ENCODE data around the gene DIP2A.

DIP2A gene

GRCh38 chr21:46472246-46472645 is 13.6 kb downstream of the DIP2A start:
- Histone ChIP-seq H2AFZ (ENCODE audit: low read length) (no peak overlapping the region), H3F3A (ENCODE audit: insufficient read depth, low read length) (no peaks in the 10 kb centered on the region), H3K9me3 (replicated peaks; ENCODE audit: insufficient read depth, low read length) (no peaks in the 10 kb centered on the region), H3K79me2 (ENCODE audit: low read length) (peaks cover 40% of the 10 kb centered on the region), H3K27ac (ENCODE audit: low read length) (no peak overlapping the region), H4K20me1 (ENCODE audit: insufficient read depth, low read length) (no peaks in the 10 kb centered on the region), H3K36me3 (replicated peaks; ENCODE audit: insufficient read depth, low read length) (no peaks in the 10 kb centered on the region), H3K4me2 (ENCODE audit: low read depth, low read length) (no peak overlapping the region), H3K27me3 (replicated peaks; ENCODE audit: insufficient read depth, low read length) (no peaks in the 10 kb centered on the region), H3K9ac (ENCODE audit: low read length) (no peak overlapping the region), H3K4me3 (ENCODE audit: low read length) (no peak overlapping the region), H3K4me1 (ENCODE audit: low read length) (no peaks in the 10 kb centered on the region), H3K9me2 (replicated peaks; ENCODE audit: insufficient read depth, low read length) (no peaks in the 10 kb centered on the region)
- DNase-seq = no peak
- TF ChIP-seq EZH2phosphoT487 (IDR thresholded peaks at IDR 0.05; ENCODE audit: low read length) = no peak
- TF ChIP-seq EZH2 (optimal IDR thresholded peaks at IDR 0.05; ENCODE audit: low read depth, low read length) = no peak
- TF ChIP-seq CTCF (IDR thresholded peaks at IDR 0.05; ENCODE audit: low read length) = no peak

- no peaks in the 10 kb centered on the region for H3K36me3 ChIP-seq (replicated peaks; ENCODE audit: insufficient read depth, low read length)
- H3K4me3 ChIP-seq (ENCODE audit: low read length) = no peak overlapping the region
- peaks cover 50% of the 10 kb centered on the region for H3K79me2 ChIP-seq (ENCODE audit: low read length)
- no peaks in the 10 kb centered on the region for H3K4me1 ChIP-seq (ENCODE audit: low read length)
- DNase-seq = no peak
- no peaks in the 10 kb centered on the region for H3K9me3 ChIP-seq (replicated peaks; ENCODE audit: insufficient read depth, low read length)
- no peaks in the 10 kb centered on the region for H3K27me3 ChIP-seq (replicated peaks; ENCODE audit: insufficient read depth, low read length)
- TF ChIP-seq EZH2phosphoT487 (IDR thresholded peaks at IDR 0.05; ENCODE audit: low read length) = no peak
- no peak for TF ChIP-seq EZH2 (optimal IDR thresholded peaks at IDR 0.05; ENCODE audit: low read depth, low read length)
- TF ChIP-seq CTCF (IDR thresholded peaks at IDR 0.05; ENCODE audit: low read length) = no peak
- no peak overlapping the region for H2AFZ ChIP-seq (ENCODE audit: low read length)
- H4K20me1 ChIP-seq (ENCODE audit: insufficient read depth, low read length) = no peaks in the 10 kb centered on the region
- no peaks in the 10 kb centered on the region for H3K9me2 ChIP-seq (replicated peaks; ENCODE audit: insufficient read depth, low read length)
- no peak overlapping the region for H3K9ac ChIP-seq (ENCODE audit: low read length)
- H3K4me2 ChIP-seq (ENCODE audit: low read depth, low read length) = no peak overlapping the region
- H3F3A ChIP-seq (ENCODE audit: insufficient read depth, low read length) = no peaks in the 10 kb centered on the region
- H3K27ac ChIP-seq (ENCODE audit: low read length) = no peak overlapping the region
Observed at GRCh38 chr21:46474382-46474781, 15.7 kb downstream of the DIP2A start.

GRCh38 chr21:46475296-46475695 is 16.6 kb downstream of the DIP2A start:
- Histone ChIP-seq H4K20me1 (ENCODE audit: insufficient read depth, low read length) (no peaks in the 10 kb centered on the region), H3K4me1 (ENCODE audit: low read length) (no peaks in the 10 kb centered on the region), H3K9me2 (replicated peaks; ENCODE audit: insufficient read depth, low read length) (no peaks in the 10 kb centered on the region), H3K4me2 (ENCODE audit: low read depth, low read length) (no peak overlapping the region), H3K9me3 (replicated peaks; ENCODE audit: insufficient read depth, low read length) (no peaks in the 10 kb centered on the region), H2AFZ (ENCODE audit: low read length) (no peak overlapping the region), H3K4me3 (ENCODE audit: low read length) (no peak overlapping the region), H3K36me3 (replicated peaks; ENCODE audit: insufficient read depth, low read length) (no peaks in the 10 kb centered on the region), H3K27ac (ENCODE audit: low read length) (no peak overlapping the region), H3K9ac (ENCODE audit: low read length) (no peak overlapping the region), H3K27me3 (replicated peaks; ENCODE audit: insufficient read depth, low read length) (no peaks in the 10 kb centered on the region), H3F3A (ENCODE audit: insufficient read depth, low read length) (no peaks in the 10 kb centered on the region), H3K79me2 (ENCODE audit: low read length) (peaks cover 53% of the 10 kb centered on the region)
- DNase-seq = no peak
- no peak for TF ChIP-seq EZH2phosphoT487 (IDR thresholded peaks at IDR 0.05; ENCODE audit: low read length)
- TF ChIP-seq EZH2 (optimal IDR thresholded peaks at IDR 0.05; ENCODE audit: low read depth, low read length) = no peak
- no peak for TF ChIP-seq CTCF (IDR thresholded peaks at IDR 0.05; ENCODE audit: low read length)

All from MM.1S (cell line).